ENCODE results near the gene RPL13.
A peak's percentile ranks its signal among the peaks of the same experiment; 100 is the strongest.

RPL13 gene

GRCh38 chr16:89574681-89575246, 14.3 kb downstream of the RPL13 start:
- peak overlapping the region; percentile 43 for H3K4me3 ChIP-seq (ENCODE audit: low read depth, low read length)
- ChIA-PET CTCF (interaction anchor here (0.9 to 2.9 kb wide), 12 partner anchors 12 to 218 kb away, joined by 3 to 34 read pairs (median 4); partner anchors contain the start of genes CHMP1A and SPATA33), POLR2A (interaction anchor here (0.6 kb wide), 1 partner anchor 66 kb away, joined by 3 read pairs; no protein-coding TSS in a partner anchor)
- peak; percentile 83 for TF ChIP-seq CTCF (IDR thresholded peaks at IDR 0.05; ENCODE audit: insufficient read depth, low read length, missing control alignments)
- no peak for DNase-seq (ENCODE audit: low read depth, low spot score)

- TF ChIP-seq CTCF (IDR thresholded peaks at IDR 0.05; ENCODE audit: insufficient read depth, low read length, missing control alignments) = no peak
- DNase-seq (ENCODE audit: low read depth, low spot score) = no peak
- ChIA-PET POLR2A (no interaction called here), CTCF (interaction anchor here (0.7 to 2.9 kb wide), 14 partner anchors 8 to 285 kb away, joined by 3 to 34 read pairs (median 4); partner anchors contain the start of genes CHMP1A and SPATA33)
- peak within 1 kb of the TSS; percentile 43 for H3K4me3 ChIP-seq (ENCODE audit: low read depth, low read length)
Observed at GRCh38 chr16:89575247-89576152, 15.0 kb downstream of the RPL13 start, which contains the start of gene CPNE7. CPNE7 (plus strand) TSS chr16:89575758; CDS start chr16:89575898, 140 bp downstream.

- DNase-seq (ENCODE audit: low read depth, low spot score) = no peak
- ChIA-PET POLR2A (interaction anchor here (1.0 kb wide), 1 partner anchor 11 kb away, joined by 4 read pairs; no protein-coding TSS in a partner anchor), CTCF (interaction anchor here (0.8 to 2.9 kb wide), 10 partner anchors 7 to 284 kb away, joined by 3 to 34 read pairs (median 5); partner anchors contain the start of genes CHMP1A and SPATA33)
- no peak for TF ChIP-seq CTCF (IDR thresholded peaks at IDR 0.05; ENCODE audit: insufficient read depth, low read length, missing control alignments)
- H3K4me3 ChIP-seq (ENCODE audit: low read depth, low read length) = no peak overlapping the region; the same call in 1 of the 2 replicates
Observed at GRCh38 chr16:89576153-89577054, 15.9 kb downstream of the RPL13 start.

- DNase-seq (ENCODE audit: low read depth, low spot score) = no peak
- CTCF ChIA-PET = interaction anchor here (0.8 to 2.9 kb wide), 4 partner anchors 12 to 283 kb away, joined by 3 to 34 read pairs (median 8); no protein-coding TSS in a partner anchor
- POLR2A ChIA-PET = interaction anchor here (1.0 kb wide), 1 partner anchor 11 kb away, joined by 4 read pairs; no protein-coding TSS in a partner anchor
- no peak for TF ChIP-seq CTCF (IDR thresholded peaks at IDR 0.05; ENCODE audit: insufficient read depth, low read length, missing control alignments)
- H3K4me3 ChIP-seq (ENCODE audit: low read depth, low read length) = no peak overlapping the region
Observed at GRCh38 chr16:89577055-89577759, 16.7 kb downstream of the RPL13 start.

GRCh38 chr16:89579351-89579750, 18.9 kb downstream of the RPL13 start:
- no peak for TF ChIP-seq CTCF (IDR thresholded peaks at IDR 0.05; ENCODE audit: insufficient read depth, low read length, missing control alignments)
- POLR2A ChIA-PET = no interaction called here
- CTCF ChIA-PET = no interaction called here
- DNase-seq (ENCODE audit: low read depth, low spot score) = no peak
- H3K4me3 ChIP-seq (ENCODE audit: low read depth, low read length) = no peak overlapping the region
